ENCODE data around the gene PCNT. TPM values are rescaled to one million over a fixed set of nuclear protein-coding genes. Genes with fewer than 3 reads are reported as not detected.

PCNT gene
- total and polyA plus RNA-seq, 9 of the 15 experiments (the other 6 are each of a cell fraction or from before 2014, with no cell fraction given), result 9.1 to 53.5 (median 31.3) TPM

- TF ChIP-seq THRA (IDR thresholded peaks at IDR 0.05) (no peak), MYC (IDR thresholded peaks at IDR 0.05; ENCODE audit: low read depth, low read length) (no peak), MYC (CRISPR knock-in tag; IDR thresholded peaks at IDR 0.05; ENCODE audit: borderline replicate concordance, low read depth) (no peak), ZNF79 (CRISPR knock-in tag; IDR thresholded peaks at IDR 0.05; ENCODE audit: low read depth) (no peak), ZNF280B (CRISPR knock-in tag; IDR thresholded peaks at IDR 0.05) (no peak), ESRRA (IDR thresholded peaks at IDR 0.05; ENCODE audit: borderline replicate concordance, low read depth) (no peak), ARID2 (IDR thresholded peaks at IDR 0.05) (no peak), SMARCE1 (IDR thresholded peaks at IDR 0.05) (no peak), ZKSCAN1 (IDR thresholded peaks at IDR 0.05; ENCODE audit: low read depth, low read length) (no peak), ETS2 (tag; IDR thresholded peaks at IDR 0.05; ENCODE audit: borderline replicate concordance, poor library complexity, severe bottlenecking) (no peak), POLR3A (IDR thresholded peaks at IDR 0.05; ENCODE audit: borderline replicate concordance, extremely low read depth, insufficient read depth, insufficient read length) (no peak), ZNF143 (CRISPR knock-in tag; IDR thresholded peaks at IDR 0.05) (no peak), ZNF740 (CRISPR knock-in tag; IDR thresholded peaks at IDR 0.05) (no peak), ZNF740 (tag; IDR thresholded peaks at IDR 0.05) (no peak), MBD1 (CRISPR knock-in tag; IDR thresholded peaks at IDR 0.05) (no peak), THRB (CRISPR knock-in tag; conservative IDR thresholded peaks at IDR 0.05) (no peak), PREB (CRISPR knock-in tag; IDR thresholded peaks at IDR 0.05) (no peak), BCL6 (CRISPR knock-in tag; IDR thresholded peaks at IDR 0.05) (no peak), ILF3 (IDR thresholded peaks at IDR 0.05; ENCODE audit: borderline replicate concordance) (no peak), ZNF561 (CRISPR knock-in tag; conservative IDR thresholded peaks at IDR 0.05) (no peak)
Measured at GRCh38 chr21:46459356-46460112, 135.6 kb downstream of the PCNT start (continued).
